CD4-positive, alpha-beta memory T cell (primary cell): Measurements from ENCODE around the gene ABCB9. TPM values are rescaled to one million over a fixed set of nuclear protein-coding genes. Genes with fewer than 3 reads are reported as not detected.

Experiments used
- CTCF ChIA-PET: fragments of 350-600 bp; sonication (Branson Sonifier 250); formaldehyde crosslinking; loops from one replicate; lab custom pipeline; 2021; ENCODE audit warnings: inconsistent platforms; ENCODE audit not compliant: partially characterized antibody; lab: Charles Lee
- POLR2A ChIA-PET: fragments of 350-600 bp; sonication (Branson Sonifier 250); formaldehyde crosslinking; loops from one replicate; lab custom pipeline; 2021; ENCODE audit not compliant: partially characterized antibody; lab: Charles Lee
- DNase-seq, 5 donors: peaks; one replicate each; pipeline versions ENCODE4 v3.0.0 to v3.0.0-alpha.2; 2020 to 2022; ENCODE audit warnings: mixed read lengths in 1 of 5
- H3K27ac ChIP-seq: one replicate; pipeline ENCODE4 v1.7.0; 2013; ENCODE audit warnings: low read depth, low read length
- H3K27me3 ChIP-seq: 2 replicates; pipeline ENCODE4 v1.7.0; 2013; ENCODE audit warnings: mild to moderate bottlenecking, low read length, moderate library complexity; ENCODE audit not compliant: insufficient read depth
- H3K36me3 ChIP-seq: 2 replicates; pipeline ENCODE4 v1.7.0; 2013; ENCODE audit warnings: mild to moderate bottlenecking, low read length, moderate library complexity; ENCODE audit not compliant: insufficient read depth
- H3K4me1 ChIP-seq: 2 replicates; pipeline ENCODE4 v1.7.0; 2013; ENCODE audit warnings: mild to moderate bottlenecking, low read length, moderate library complexity; ENCODE audit not compliant: insufficient read depth
- H3K4me3 ChIP-seq, 2 donors: one replicate each; pipeline ENCODE4 v1.7.0; 2013; ENCODE audit warnings: low read length in 2 of 2, mild to moderate bottlenecking in 1 of 2
- H3K9me3 ChIP-seq, 2 donors: one replicate each; pipeline ENCODE4 v1.7.0; 2013; ENCODE audit warnings: low read length in 2 of 2, control low read depth in 1 of 2; ENCODE audit not compliant: control insufficient read depth in 1 of 2
- H3K27ac Mint-ChIP-seq, 7 donors: one replicate each; pipeline ENCODE4 v1.8.0; 2020 to 2021; ENCODE audit warnings: mixed read lengths in 7 of 7, mild to moderate bottlenecking in 6 of 7, inconsistent platforms in 3 of 7, moderate library complexity in 3 of 7
- H3K27me3 Mint-ChIP-seq, 2 donors: one replicate each; pipeline ENCODE4 v1.8.0; 2020 to 2021; ENCODE audit warnings: mixed read lengths in 2 of 2
- H3K36me3 Mint-ChIP-seq, 2 donors: one replicate each; pipeline ENCODE4 v1.8.0; 2020 to 2021; ENCODE audit warnings: mixed read lengths in 2 of 2, inconsistent platforms in 1 of 2, mild to moderate bottlenecking in 1 of 2
- H3K4me1 Mint-ChIP-seq, 4 donors: one replicate each; pipeline ENCODE4 v1.8.0; 2020 to 2021; ENCODE audit warnings: mixed read lengths in 4 of 4, mild to moderate bottlenecking in 1 of 4
- H3K4me3 Mint-ChIP-seq, 8 donors: one replicate each; pipeline ENCODE4 v1.8.0; 2020 to 2021; ENCODE audit warnings: mixed read lengths in 8 of 8, mild to moderate bottlenecking in 7 of 8, moderate library complexity in 6 of 8, inconsistent platforms in 3 of 8
- H3K9me3 Mint-ChIP-seq, 8 donors: one replicate each; pipeline ENCODE4 v1.8.0; 2020 to 2021; ENCODE audit warnings: mixed read lengths in 8 of 8, mild to moderate bottlenecking in 5 of 8, inconsistent platforms in 3 of 8, moderate library complexity in 1 of 8
- intact Hi-C: fragments of 100-400 bp; cut with micrococcal nuclease; formaldehyde crosslinking; loops from one replicate; pipeline ENCODE4 v1.15.1; 2023
- polyA plus RNA-seq, 2 donors: library from polyadenylated mRNA; unstranded; fragments of 300-500 nt; fragmentation: Illumina TruSeq; gene quantifications; one replicate each; pipeline ENCODE4 v1.2.3, GENCODE V29; 2021
- total RNA-seq, 2 experiments: library from RNA; stranded (reverse); gene quantifications; one replicate each; pipeline ENCODE4 v1.2.3, GENCODE V29; 2021

Gene ABCB9
- total and polyA plus RNA-seq, 4 experiments from 2014 or later, result 0.81 to 7.1 (median 3.8) TPM

- Mint-ChIP-seq H3K9me3 (no peaks in the 10 kb centered on the region), H3K4me1 (peaks cover 0 to 2% (median 0%) of the 10 kb centered on the region in 4 donors), H3K36me3 (no peaks in the 10 kb centered on the region), H3K27me3 (no peaks in the 10 kb centered on the region), H3K27ac (no peak overlapping the region), H3K4me3 (no peak overlapping the region)
- no peak for DNase-seq
- Histone ChIP-seq H3K27me3 (no peaks in the 10 kb centered on the region), H3K4me1 (no peaks in the 10 kb centered on the region), H3K36me3 (no peaks in the 10 kb centered on the region), H3K4me3 (no peak overlapping the region), H3K9me3 (no peaks in the 10 kb centered on the region), H3K27ac (no peak overlapping the region)
- ChIA-PET CTCF (no interaction called here), POLR2A (no interaction called here)
- intact Hi-C loops, result no loop called here
Observed at GRCh38 chr12:122937622-122938091, 28.6 kb downstream of the ABCB9 start.

GRCh38 chr12:122935318-122935717 is 30.9 kb downstream of the ABCB9 start:
- intact Hi-C loops, result no loop called here
- CTCF ChIA-PET, result interaction anchor here (0.8 kb wide), 1 partner anchor 142 kb away, joined by 3 read pairs; no protein-coding TSS in a partner anchor
- H3K9me3 ChIP-seq, result no peaks in the 10 kb centered on the region

GRCh38 chr12:122934722-122935121 is 31.5 kb downstream of the ABCB9 start:
- H3K4me3 Mint-ChIP-seq, result no peak overlapping the region
- ChIA-PET CTCF (no interaction called here), POLR2A (interaction anchor here (0.6 kb wide), 1 partner anchor 132 kb away, joined by 3 read pairs; no protein-coding TSS in a partner anchor)
- H3K36me3 Mint-ChIP-seq, result no peaks in the 10 kb centered on the region
- no peaks in the 10 kb centered on the region for H3K27me3 Mint-ChIP-seq
- no peaks in the 10 kb centered on the region for H3K27me3 ChIP-seq
- no peaks in the 10 kb centered on the region for H3K36me3 ChIP-seq
- H3K4me1 Mint-ChIP-seq, result no peaks in the 10 kb centered on the region
- no peak overlapping the region for H3K4me3 ChIP-seq
- H3K4me1 ChIP-seq, result no peaks in the 10 kb centered on the region
- peaks cover 0 to 2% (median 0%) of the 10 kb centered on the region in 8 donors for H3K9me3 Mint-ChIP-seq
- H3K27ac ChIP-seq, result no peak overlapping the region
- H3K9me3 ChIP-seq, result no peaks in the 10 kb centered on the region
- H3K27ac Mint-ChIP-seq, result no peak overlapping the region
- DNase-seq, result no peak
- intact Hi-C loops, result no loop called here

More at GRCh38 chr12:122935318-122935717, 30.9 kb downstream of the ABCB9 start:
- H3K27me3 ChIP-seq, result no peaks in the 10 kb centered on the region
- no peaks in the 10 kb centered on the region for H3K27me3 Mint-ChIP-seq
- no peaks in the 10 kb centered on the region for H3K36me3 ChIP-seq
- no peak overlapping the region for H3K27ac ChIP-seq
- H3K4me1 Mint-ChIP-seq, result no peaks in the 10 kb centered on the region
- no peak for DNase-seq
- no peaks in the 10 kb centered on the region for H3K36me3 Mint-ChIP-seq
- no peaks in the 10 kb centered on the region for H3K4me1 ChIP-seq
- H3K4me3 ChIP-seq, result no peak overlapping the region
- H3K27ac Mint-ChIP-seq, result no peak overlapping the region
- POLR2A ChIA-PET, result interaction anchor here (0.6 kb wide), 1 partner anchor 133 kb away, joined by 3 read pairs; no protein-coding TSS in a partner anchor
- H3K4me3 Mint-ChIP-seq, result no peak overlapping the region
- H3K9me3 Mint-ChIP-seq, result peaks cover 0 to 2% (median 0%) of the 10 kb centered on the region in 8 donors

- no peaks in the 10 kb centered on the region for H3K36me3 Mint-ChIP-seq
- intact Hi-C loops, result no loop called here
- no peaks in the 10 kb centered on the region for H3K27me3 ChIP-seq
Observed at GRCh38 chr12:122932207-122932606, 34.1 kb downstream of the ABCB9 start.

GRCh38 chr12:122929812-122930211 is 36.5 kb downstream of the ABCB9 start:
- no peaks in the 10 kb centered on the region for H3K4me1 Mint-ChIP-seq
- Histone ChIP-seq H3K9me3 (no peaks in the 10 kb centered on the region), H3K4me1 (no peaks in the 10 kb centered on the region), H3K36me3 (no peaks in the 10 kb centered on the region), H3K4me3 (no peak overlapping the region), H3K27me3 (no peaks in the 10 kb centered on the region), H3K27ac (no peak overlapping the region)
- H3K4me3 Mint-ChIP-seq, result no peak overlapping the region
- ChIA-PET CTCF (interaction anchor here (1.3 to 2.2 kb wide), 2 partner anchors 15 to 56 kb away, joined by 3 to 7 read pairs; no protein-coding TSS in a partner anchor), POLR2A (no interaction called here)
- H3K27me3 Mint-ChIP-seq, result no peaks in the 10 kb centered on the region
- no peak for DNase-seq
- no peaks in the 10 kb centered on the region for H3K36me3 Mint-ChIP-seq
- intact Hi-C loops, result no loop called here
- peaks cover 0 to 2% (median 0%) of the 10 kb centered on the region in 8 donors for H3K9me3 Mint-ChIP-seq
- H3K27ac Mint-ChIP-seq, result no peak overlapping the region

More at GRCh38 chr12:122932207-122932606, 34.1 kb downstream of the ABCB9 start:
- ChIA-PET CTCF (no interaction called here), POLR2A (no interaction called here)
- Histone ChIP-seq H3K27ac (no peak overlapping the region), H3K4me3 (no peak overlapping the region), H3K4me1 (no peaks in the 10 kb centered on the region), H3K36me3 (no peaks in the 10 kb centered on the region), H3K9me3 (no peaks in the 10 kb centered on the region)
- Mint-ChIP-seq H3K9me3 (peaks cover 0 to 2% (median 0%) of the 10 kb centered on the region in 8 donors), H3K4me3 (no peak overlapping the region), H3K4me1 (no peaks in the 10 kb centered on the region), H3K27me3 (no peaks in the 10 kb centered on the region), H3K27ac (no peak overlapping the region)
- no peak for DNase-seq

GRCh38 chr12:122929148-122929538 is 37.1 kb downstream of the ABCB9 start:
- Mint-ChIP-seq H3K4me1 (no peaks in the 10 kb centered on the region), H3K27me3 (no peaks in the 10 kb centered on the region), H3K36me3 (no peaks in the 10 kb centered on the region), H3K27ac (no peak overlapping the region), H3K9me3 (peaks cover 0 to 2% (median 0%) of the 10 kb centered on the region in 8 donors), H3K4me3 (no peak overlapping the region)
- no peak overlapping the region for H3K4me3 ChIP-seq
- intact Hi-C loops, result no loop called here
- ChIA-PET POLR2A (no interaction called here), CTCF (interaction anchor here (2.2 kb wide), 1 partner anchor 16 kb away, joined by 7 read pairs; no protein-coding TSS in a partner anchor)
- no peaks in the 10 kb centered on the region for H3K27me3 ChIP-seq
- no peak overlapping the region for H3K27ac ChIP-seq
- DNase-seq, result no peak
- H3K4me1 ChIP-seq, result no peaks in the 10 kb centered on the region
- H3K9me3 ChIP-seq, result no peaks in the 10 kb centered on the region
- H3K36me3 ChIP-seq, result no peaks in the 10 kb centered on the region

- no peaks in the 10 kb centered on the region for H3K27me3 ChIP-seq
- no peak overlapping the region for H3K4me3 ChIP-seq
- ChIA-PET POLR2A (no interaction called here), CTCF (no interaction called here)
- intact Hi-C loops, result no loop called here
- Mint-ChIP-seq H3K36me3 (no peaks in the 10 kb centered on the region), H3K4me3 (no peak overlapping the region), H3K27ac (no peak overlapping the region), H3K9me3 (peaks cover 0 to 2% (median 0%) of the 10 kb centered on the region in 8 donors), H3K4me1 (no peaks in the 10 kb centered on the region), H3K27me3 (no peaks in the 10 kb centered on the region)
- H3K36me3 ChIP-seq, result no peaks in the 10 kb centered on the region
- H3K27ac ChIP-seq, result no peak overlapping the region
- no peak for DNase-seq
- H3K4me1 ChIP-seq, result no peaks in the 10 kb centered on the region
- H3K9me3 ChIP-seq, result no peaks in the 10 kb centered on the region
Observed at GRCh38 chr12:122928404-122929147, 37.7 kb downstream of the ABCB9 start.
